HepG2 (cell line): ENCODE measurements around the gene APCDD1L. TPM values are rescaled to one million over a fixed set of nuclear protein-coding genes. Genes with fewer than 3 reads are reported as not detected.

Source experiments
- ATAC-seq: fragments of 200-7000 bp; cut with Tn5 transposase; 3 replicates; pipeline ENCODE4 v1.9.1; 2020; ENCODE audit warnings: mild to moderate bottlenecking, moderate library complexity
- BruUV-seq: library from RNA; stranded (reverse); fragments of 400-500 nt; replicated peaks from 2 replicates; lab custom pipeline; 2021; lab: Mats Ljungman, UMichigan
- CTCF ChIA-PET: fragments of 300-600 bp; formaldehyde crosslinking; extraction: SDS; loops from one replicate; lab custom pipeline; 2021; ENCODE audit warnings: low total read pairs, inconsistent platforms, low intra/inter-chr PET ratio; lab: Yijun Ruan, JAX
- POLR2A ChIA-PET: fragments of 350-600 bp; sonication (Branson Sonifier 250); formaldehyde crosslinking; loops from one replicate; lab custom pipeline; 2020; ENCODE audit warnings: antibody characterized with exemption, inconsistent platforms; lab: Yijun Ruan, JAX
- DNase-seq: peaks from one replicate; pipeline ENCODE4 v3.0.0-alpha.2; 2015; ENCODE audit warnings: low spot score
- FAIRE-seq: peaks from 3 replicates; lab custom pipeline; 2011; peaks lifted over from hg19 to GRCh38; lab: Jason Lieb, UNC
- H2AFZ ChIP-seq: one replicate; pipeline ENCODE4 v1.6.1; 2011; ENCODE audit warnings: low read length, inconsistent platforms
- H3K27ac ChIP-seq: fragments of 300-600 bp; 3 replicates; pipeline ENCODE4 v1.8.0; 2011; ENCODE audit warnings: mixed run types, mild to moderate bottlenecking, mixed read lengths, low read length, inconsistent platforms; ENCODE audit not compliant: insufficient read depth; ENCODE audit errors: extremely low read length
- H3K27me3 ChIP-seq, 2 experiments: fragments of 200-600 bp in 1 of 2; 2 replicates in 1 of 2; 3 replicates in 1 of 2; pipeline versions ENCODE4 v1.6.0 to v1.8.0; 2011; ENCODE audit warnings: low read length in 2 of 2, mild to moderate bottlenecking in 2 of 2, moderate library complexity in 2 of 2, inconsistent platforms in 1 of 2; ENCODE audit not compliant: insufficient read depth in 2 of 2, control insufficient read depth in 1 of 2
- H3K36me3 ChIP-seq, 2 experiments: fragments of 200-600 bp in 1 of 2; replicated peaks in 1 of 2; 2 replicates in 1 of 2; 3 replicates in 1 of 2; pipeline versions ENCODE4 v1.5.1 to v1.8.0; 2011; ENCODE audit warnings: low read length in 2 of 2, inconsistent platforms in 1 of 2; ENCODE audit not compliant: insufficient read depth in 2 of 2, control insufficient read depth in 1 of 2
- H3K4me1 ChIP-seq: 2 replicates; pipeline ENCODE4 v1.5.1; 2012; ENCODE audit warnings: low read length, inconsistent platforms; ENCODE audit not compliant: insufficient read depth
- H3K4me2 ChIP-seq: 2 replicates; pipeline ENCODE4 v1.6.0; 2011; ENCODE audit warnings: low read depth, low read length, inconsistent platforms
- H3K4me3 ChIP-seq, 3 experiments: fragments of 200-600 bp in 1 of 3; sonication (generic), shearing (Covaris generic) in 1 of 3; replicated peaks in 1 of 3; 2 replicates each; pipeline ENCODE4 v1.5.1; 2011 to 2016; ENCODE audit warnings: low read length in 3 of 3, inconsistent platforms in 2 of 3, low read depth in 2 of 3, mild to moderate bottlenecking in 2 of 3, control low read depth in 1 of 3, mixed read lengths in 1 of 3; ENCODE audit not compliant: insufficient read depth in 1 of 3
- H3K79me2 ChIP-seq: one replicate; pipeline ENCODE4 v1.6.1; 2011; ENCODE audit warnings: low read length, inconsistent platforms; ENCODE audit not compliant: insufficient read depth
- H3K9ac ChIP-seq: 2 replicates; pipeline ENCODE4 v1.6.0; 2011; ENCODE audit warnings: mild to moderate bottlenecking, low read depth, low read length, inconsistent platforms; ENCODE audit not compliant: insufficient read depth
- H3K9me3 ChIP-seq: 2 replicates; pipeline ENCODE4 v1.5.1; 2012; ENCODE audit warnings: mild to moderate bottlenecking, low read length
- H4K20me1 ChIP-seq: 2 replicates; pipeline ENCODE4 v1.6.0; 2011; ENCODE audit warnings: inconsistent platforms, mild to moderate bottlenecking, low read length, moderate library complexity; ENCODE audit not compliant: insufficient read depth
- ELF3 ChIP-seq: IDR thresholded peaks from 2 replicates; pipeline ENCODE4 v1.6.1; 2016; ENCODE audit warnings: missing genetic modification reagents, missing compliant biosample characterization
- FOSL2 ChIP-seq: sonication (generic); formaldehyde crosslinking; IDR thresholded peaks from 2 replicates; pipeline ENCODE4 v1.4.0; 2020; ENCODE audit warnings: missing genetic modification reagents
- FOXM1 ChIP-seq: sonication (generic); formaldehyde crosslinking; IDR thresholded peaks from 2 replicates; pipeline ENCODE4 v1.5.0; 2020; ENCODE audit warnings: missing genetic modification reagents
- GABPA ChIP-seq, 2 experiments: IDR thresholded peaks; 2 replicates each; pipeline ENCODE4 v1.6.1; 2011 to 2016; ENCODE audit warnings: low read depth in 2 of 2, low read length in 1 of 2, missing biosample characterization in 1 of 2, missing genetic modification characterization in 1 of 2
- HDAC6 ChIP-seq: fragments of 200-600 bp; sonication (generic); IDR thresholded peaks from 2 replicates; pipeline ENCODE4 v1.7.0; 2017; ENCODE audit warnings: mild to moderate bottlenecking, antibody characterized with exemption, low read length, low read depth
- IKZF4 ChIP-seq: sonication (generic); formaldehyde crosslinking; IDR thresholded peaks from 2 replicates; pipeline ENCODE4 v1.5.1; 2020; ENCODE audit warnings: borderline replicate concordance, mild to moderate bottlenecking, low read depth, missing genetic modification reagents; ENCODE audit errors: not compliant biosample characterization
- MAFG ChIP-seq: sonication (generic); formaldehyde crosslinking; IDR thresholded peaks from 2 replicates; pipeline ENCODE4 v1.5.1; 2020; ENCODE audit warnings: mild to moderate bottlenecking, missing genetic modification reagents
- NFKBIZ ChIP-seq: IDR thresholded peaks from 2 replicates; pipeline ENCODE4 v1.6.1; 2018; ENCODE audit warnings: missing genetic modification reagents, missing compliant biosample characterization
- PHF20 ChIP-seq: sonication (generic); formaldehyde crosslinking; IDR thresholded peaks from 2 replicates; pipeline ENCODE4 v1.5.0; 2020; ENCODE audit warnings: mild to moderate bottlenecking, missing genetic modification reagents
- PPARG ChIP-seq: conservative IDR thresholded peaks from 2 replicates; pipeline ENCODE4 v1.6.1; 2016; ENCODE audit warnings: missing biosample characterization, missing genetic modification reagents
- RXRB ChIP-seq: IDR thresholded peaks from 2 replicates; pipeline ENCODE4 v1.6.1; 2016; ENCODE audit warnings: borderline replicate concordance, missing genetic modification reagents, missing compliant biosample characterization
- SMAD1 ChIP-seq: sonication (generic); formaldehyde crosslinking; IDR thresholded peaks from 2 replicates; pipeline ENCODE4 v1.4.0; 2020; ENCODE audit warnings: missing genetic modification reagents, low read depth, mild to moderate bottlenecking, borderline replicate concordance
- YEATS4 ChIP-seq: sonication (generic); formaldehyde crosslinking; IDR thresholded peaks from 2 replicates; pipeline ENCODE4 v1.4.0; 2020; ENCODE audit warnings: missing genetic modification reagents, borderline replicate concordance
- ZC3H4 ChIP-seq: sonication (generic); formaldehyde crosslinking; IDR thresholded peaks from 2 replicates; pipeline ENCODE4 v1.4.0; 2020; ENCODE audit warnings: missing genetic modification reagents, borderline replicate concordance
- ZNF652 ChIP-seq: IDR thresholded peaks from 2 replicates; pipeline ENCODE4 v1.6.1; 2016; ENCODE audit warnings: low read depth, borderline replicate concordance
- WGBS: methylation state at CpG from one replicate; pipeline ENCODE4 v1.1.6; 2017; ENCODE audit warnings: low lambda C conversion rate; 5-methylcytosine and 5-hydroxymethylcytosine counted together
- in situ Hi-C: cut with HindIII; loops from 2 replicates; pipeline ENCODE4 v1.10.0; 2017; ENCODE audit warnings: low pct_unique_long_range_greater_than_20kb; ENCODE audit not compliant: extremely low pct_ligation_motif_present
- intact Hi-C: fragments of 100-400 bp; cut with micrococcal nuclease; formaldehyde crosslinking; loops from one replicate; pipeline ENCODE4 v1.10.0; 2022; ENCODE audit not compliant: unreplicated experiment
- polyA plus RNA-seq, 8 experiments: library from polyadenylated mRNA; depleted of rRNA in 3 of 8; stranded (reverse) in 7 of 8; unstranded in 1 of 8; fragments of >200 nt; fragmentation: Illumina TruSeq in 4 of 8; extraction: Trizol in 4 of 8; gene quantifications; 2 replicates each; pipeline versions ENCODE4 v1.2.1 to v1.2.3, GENCODE V29; 2011 to 2016; ENCODE audit warnings: low read depth in 4 of 8, missing spikeins in 1 of 8, mixed read lengths in 1 of 8; ENCODE audit not compliant: insufficient read depth in 1 of 8
- total RNA-seq, 5 experiments: library from RNA; depleted of rRNA; stranded (reverse); fragments of >200 nt; fragmentation: Illumina TruSeq; extraction: Trizol; gene quantifications; 2 replicates each; pipeline ENCODE4 v1.2.3, GENCODE V29; 2016; ENCODE audit warnings: low read depth in 1 of 5
- TF ChIP-seq, protein P1 (sequence below): sonication (generic); formaldehyde crosslinking; IDR thresholded peaks from 2 replicates; pipeline ENCODE4 v1.4.0; 2020; ENCODE audit warnings: missing genetic modification reagents
- TF ChIP-seq, protein P2 (sequence below), 2 experiments: fragments of 450-650 bp in 1 of 2; sonication (generic) in 1 of 2; formaldehyde crosslinking; IDR thresholded peaks; 2 replicates each; pipeline versions ENCODE4 v1.5.0 to v1.8.0; 2020 to 2022; ENCODE audit warnings: mild to moderate bottlenecking in 1 of 2, missing genetic modification reagents in 1 of 2
- TF ChIP-seq, protein P3 (sequence below), 2 experiments: sonication (generic) in 1 of 2; formaldehyde crosslinking in 1 of 2; IDR thresholded peaks; 2 replicates each; pipeline versions ENCODE4 v1.5.1 to v1.6.1; 2011 to 2020; ENCODE audit warnings: borderline replicate concordance in 1 of 2, low read depth in 1 of 2, low read length in 1 of 2, mild to moderate bottlenecking in 1 of 2, missing genetic modification reagents in 1 of 2, moderate library complexity in 1 of 2

The APCDD1L gene
- total and polyA plus RNA-seq, 2 of the 13 experiments (the other 11 are each of a cell fraction or from before 2014, with no cell fraction given) = not detected

DNA sequence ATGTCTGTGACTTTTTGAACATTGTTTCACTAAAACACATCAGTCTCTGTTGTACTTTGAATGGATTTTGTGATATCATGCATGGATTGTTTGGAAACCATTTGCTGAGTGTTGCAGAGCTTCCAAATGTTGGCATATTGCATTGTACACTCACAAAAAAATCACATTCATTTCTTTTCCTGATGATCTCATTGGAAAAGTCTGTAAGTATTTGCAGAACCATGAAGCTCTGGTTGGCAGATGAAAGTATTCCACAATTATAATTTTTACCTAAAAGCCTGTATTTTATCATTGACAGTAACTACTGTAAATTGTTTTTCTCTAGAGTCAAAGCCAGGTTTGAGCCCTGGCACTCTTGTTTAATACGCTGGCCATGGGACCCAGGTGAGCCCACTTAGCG lies 84.1 kb downstream of the APCDD1L start:
- Histone ChIP-seq H3K4me1 (peaks cover 25% of the 10 kb centered on the region), H3K36me3 (peaks cover 9 to 47% of the 10 kb centered on the region in 2 experiments), H3K4me2 (no peak overlapping the region), H3K9ac (no peak overlapping the region), H3K4me3 (no peak overlapping the region), H3K27me3 (no peaks in the 10 kb centered on the region), H2AFZ (no peak overlapping the region), H3K79me2 (peaks cover 84% of the 10 kb centered on the region), H3K9me3 (no peaks in the 10 kb centered on the region), H3K27ac (no peak overlapping the region), H4K20me1 (peaks cover 11% of the 10 kb centered on the region; the same call in 1 of the 2 replicates)
- FAIRE-seq = peak; percentile 57
- in situ Hi-C loops (no loop called here), intact Hi-C loops (loop anchor here (5.0 kb wide), 1 partner anchor 439 kb away; no protein-coding TSS in a partner anchor)
- WGBS = 97% methylated on average over 2 of the region's 2 CpGs
- CTCF ChIA-PET = no interaction called here
- no peak for ATAC-seq
- DNase-seq = no peak
- POLR2A ChIA-PET = no interaction called here
- no TSS peak for BruUV-seq
- TF ChIP-seq RXRB (no peak), ZC3H4 (CRISPR knock-in tag) (no peak), ELF3 (CRISPR knock-in tag) (no peak), PHF20 (CRISPR knock-in tag) (no peak), ZNF652 (CRISPR knock-in tag) (no peak), NFKBIZ (no peak), SMAD1 (CRISPR knock-in tag) (no peak), MAFG (CRISPR knock-in tag) (no peak), IKZF4 (CRISPR knock-in tag) (no peak), GABPA (IDR thresholded peaks at IDR 0.05; ENCODE audit: low read depth, low read length) (no peak), GABPA (CRISPR knock-in tag; IDR thresholded peaks at IDR 0.05; ENCODE audit: low read depth) (no peak), HDAC6 (no peak), FOXM1 (CRISPR knock-in tag) (no peak), PPARG (CRISPR knock-in tag) (no peak), FOSL2 (CRISPR knock-in tag) (no peak), YEATS4 (no peak)
- TF ChIP-seq, protein P1, sequence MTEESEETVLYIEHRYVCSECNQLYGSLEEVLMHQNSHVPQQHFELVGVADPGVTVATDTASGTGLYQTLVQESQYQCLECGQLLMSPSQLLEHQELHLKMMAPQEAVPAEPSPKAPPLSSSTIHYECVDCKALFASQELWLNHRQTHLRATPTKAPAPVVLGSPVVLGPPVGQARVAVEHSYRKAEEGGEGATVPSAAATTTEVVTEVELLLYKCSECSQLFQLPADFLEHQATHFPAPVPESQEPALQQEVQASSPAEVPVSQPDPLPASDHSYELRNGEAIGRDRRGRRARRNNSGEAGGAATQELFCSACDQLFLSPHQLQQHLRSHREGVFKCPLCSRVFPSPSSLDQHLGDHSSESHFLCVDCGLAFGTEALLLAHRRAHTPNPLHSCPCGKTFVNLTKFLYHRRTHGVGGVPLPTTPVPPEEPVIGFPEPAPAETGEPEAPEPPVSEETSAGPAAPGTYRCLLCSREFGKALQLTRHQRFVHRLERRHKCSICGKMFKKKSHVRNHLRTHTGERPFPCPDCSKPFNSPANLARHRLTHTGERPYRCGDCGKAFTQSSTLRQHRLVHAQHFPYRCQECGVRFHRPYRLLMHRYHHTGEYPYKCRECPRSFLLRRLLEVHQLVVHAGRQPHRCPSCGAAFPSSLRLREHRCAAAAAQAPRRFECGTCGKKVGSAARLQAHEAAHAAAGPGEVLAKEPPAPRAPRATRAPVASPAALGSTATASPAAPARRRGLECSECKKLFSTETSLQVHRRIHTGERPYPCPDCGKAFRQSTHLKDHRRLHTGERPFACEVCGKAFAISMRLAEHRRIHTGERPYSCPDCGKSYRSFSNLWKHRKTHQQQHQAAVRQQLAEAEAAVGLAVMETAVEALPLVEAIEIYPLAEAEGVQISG (CRISPR knock-in tag) = no peak
- TF ChIP-seq, protein P2, sequence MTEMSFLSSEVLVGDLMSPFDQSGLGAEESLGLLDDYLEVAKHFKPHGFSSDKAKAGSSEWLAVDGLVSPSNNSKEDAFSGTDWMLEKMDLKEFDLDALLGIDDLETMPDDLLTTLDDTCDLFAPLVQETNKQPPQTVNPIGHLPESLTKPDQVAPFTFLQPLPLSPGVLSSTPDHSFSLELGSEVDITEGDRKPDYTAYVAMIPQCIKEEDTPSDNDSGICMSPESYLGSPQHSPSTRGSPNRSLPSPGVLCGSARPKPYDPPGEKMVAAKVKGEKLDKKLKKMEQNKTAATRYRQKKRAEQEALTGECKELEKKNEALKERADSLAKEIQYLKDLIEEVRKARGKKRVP (CRISPR knock-in tag; IDR thresholded peaks at IDR 0.05) = no peak
- TF ChIP-seq, protein P3, sequence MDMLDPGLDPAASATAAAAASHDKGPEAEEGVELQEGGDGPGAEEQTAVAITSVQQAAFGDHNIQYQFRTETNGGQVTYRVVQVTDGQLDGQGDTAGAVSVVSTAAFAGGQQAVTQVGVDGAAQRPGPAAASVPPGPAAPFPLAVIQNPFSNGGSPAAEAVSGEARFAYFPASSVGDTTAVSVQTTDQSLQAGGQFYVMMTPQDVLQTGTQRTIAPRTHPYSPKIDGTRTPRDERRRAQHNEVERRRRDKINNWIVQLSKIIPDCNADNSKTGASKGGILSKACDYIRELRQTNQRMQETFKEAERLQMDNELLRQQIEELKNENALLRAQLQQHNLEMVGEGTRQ (IDR thresholded peaks at IDR 0.05; ENCODE audit: low read depth, low read length) = no peak
- TF ChIP-seq, protein P3 (CRISPR knock-in tag; IDR thresholded peaks at IDR 0.05; ENCODE audit: borderline replicate concordance) = no peak
